Activated T-helper 17 cell treated with anti-CD3 and anti-CD28 coated beads, Interleukin-2, amount 50 U/mL, for 72 hours (primary cell): ENCODE results near the gene ITIH4. TPM values are rescaled to one million over a fixed set of nuclear protein-coding genes. Genes with fewer than 3 reads are reported as not detected.
A peak's percentile ranks its signal among the peaks of the same experiment; 100 is the strongest.

ENCODE experiments used
- ATAC-seq: fragments of 150-1000 bp; cut with Tn5 transposase; replicated peaks from 2 replicates; pipeline ENCODE4 v1.10.0; 2021; ENCODE audit warnings: mild to moderate bottlenecking, moderate library complexity
- H3K27ac Mint-ChIP-seq: one replicate; pipeline ENCODE4 v1.8.0; 2022; ENCODE audit warnings: mixed read lengths
- H3K27me3 Mint-ChIP-seq: one replicate; pipeline ENCODE4 v1.8.0; 2022; ENCODE audit warnings: mixed read lengths
- H3K36me3 Mint-ChIP-seq: one replicate; pipeline ENCODE4 v1.8.0; 2022; ENCODE audit warnings: low read depth, mild to moderate bottlenecking, mixed read lengths
- H3K4me1 Mint-ChIP-seq: one replicate; pipeline ENCODE4 v1.8.0; 2022; ENCODE audit warnings: mixed read lengths
- H3K4me3 Mint-ChIP-seq: one replicate; pipeline ENCODE4 v1.8.0; 2022; ENCODE audit warnings: mild to moderate bottlenecking, mixed read lengths
- H3K9me3 Mint-ChIP-seq: one replicate; pipeline ENCODE4 v1.8.0; 2022; ENCODE audit warnings: mixed read lengths
- total RNA-seq, 2 donors: library from RNA; stranded (reverse); gene quantifications; one replicate each; pipeline ENCODE4 v1.2.3, GENCODE V29; 2022

ITIH4 gene
- total RNA-seq, 2 donors from 2014 or later, result 5.5 to 12.8 TPM

- no peaks in the 10 kb centered on the region for H3K27me3 Mint-ChIP-seq
- no peak for ATAC-seq
- H3K4me1 Mint-ChIP-seq, result peaks cover 9% of the 10 kb centered on the region
- peak overlapping the region; percentile 62 for H3K27ac Mint-ChIP-seq
- no peaks in the 10 kb centered on the region for H3K9me3 Mint-ChIP-seq
- no peak overlapping the region for H3K4me3 Mint-ChIP-seq
- peaks cover 12% of the 10 kb centered on the region for H3K36me3 Mint-ChIP-seq
Measured at GRCh38 chr3:52859686-52860423, 29.4 kb upstream of the ITIH4 start.

GRCh38 chr3:52857864-52858263 is 27.4 kb upstream of the ITIH4 start:
- Mint-ChIP-seq H3K4me3 (no peak overlapping the region), H3K27ac (no peak overlapping the region), H3K4me1 (peaks cover 9% of the 10 kb centered on the region), H3K36me3 (peaks cover 24% of the 10 kb centered on the region), H3K9me3 (no peaks in the 10 kb centered on the region), H3K27me3 (no peaks in the 10 kb centered on the region)
- no peak for ATAC-seq

GRCh38 chr3:52857133-52857532 is 26.7 kb upstream of the ITIH4 start:
- H3K9me3 Mint-ChIP-seq, result no peaks in the 10 kb centered on the region
- H3K4me3 Mint-ChIP-seq, result no peak overlapping the region
- H3K4me1 Mint-ChIP-seq, result peaks cover 8% of the 10 kb centered on the region
- no peak for ATAC-seq
- peaks cover 29% of the 10 kb centered on the region for H3K36me3 Mint-ChIP-seq
- no peak overlapping the region for H3K27ac Mint-ChIP-seq
- H3K27me3 Mint-ChIP-seq, result no peaks in the 10 kb centered on the region

DNA sequence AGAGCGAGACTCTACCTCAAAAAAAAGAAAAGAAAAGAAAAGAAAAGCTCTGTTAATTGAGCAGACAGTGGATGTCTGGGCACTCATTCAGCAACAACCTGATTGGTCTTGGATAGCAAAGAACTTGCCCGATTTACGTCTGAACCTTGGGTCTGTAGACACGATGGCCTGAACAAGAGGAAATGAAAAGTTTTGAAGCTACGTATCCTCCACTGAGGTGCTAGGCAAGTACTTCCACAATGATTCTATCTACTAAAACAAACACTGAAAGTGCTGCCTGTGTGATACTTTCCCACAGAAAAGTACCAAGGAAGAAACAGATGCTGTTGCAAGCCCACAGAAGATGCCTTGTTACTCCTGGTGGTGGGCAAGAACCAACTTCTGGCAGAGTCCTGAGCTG is 26.2 kb upstream of the ITIH4 start:
- H3K27me3 Mint-ChIP-seq, result no peaks in the 10 kb centered on the region
- peaks cover 34% of the 10 kb centered on the region for H3K36me3 Mint-ChIP-seq
- no peak overlapping the region for H3K27ac Mint-ChIP-seq
- ATAC-seq, result no peak
- H3K4me3 Mint-ChIP-seq, result no peak overlapping the region
- H3K4me1 Mint-ChIP-seq, result peaks cover 5% of the 10 kb centered on the region
- H3K9me3 Mint-ChIP-seq, result no peaks in the 10 kb centered on the region

- Mint-ChIP-seq H3K4me3 (no peak overlapping the region), H3K27ac (no peak overlapping the region), H3K9me3 (no peaks in the 10 kb centered on the region), H3K27me3 (no peaks in the 10 kb centered on the region), H3K36me3 (peaks cover 45% of the 10 kb centered on the region), H3K4me1 (no peaks in the 10 kb centered on the region)
- ATAC-seq, result no peak
Measured at GRCh38 chr3:52854013-52854412, 23.5 kb upstream of the ITIH4 start.

- Mint-ChIP-seq H3K4me1 (no peaks in the 10 kb centered on the region), H3K27me3 (no peaks in the 10 kb centered on the region), H3K36me3 (peaks cover 53% of the 10 kb centered on the region), H3K4me3 (no peak overlapping the region), H3K27ac (no peak overlapping the region), H3K9me3 (no peaks in the 10 kb centered on the region)
- no peak for ATAC-seq
Measured at GRCh38 chr3:52852419-52852818, 21.9 kb upstream of the ITIH4 start.

- peak; percentile 68 for ATAC-seq
- no peak overlapping the region for H3K27ac Mint-ChIP-seq
- H3K4me3 Mint-ChIP-seq, result no peak overlapping the region
- H3K9me3 Mint-ChIP-seq, result no peaks in the 10 kb centered on the region
- H3K27me3 Mint-ChIP-seq, result no peaks in the 10 kb centered on the region
- no peaks in the 10 kb centered on the region for H3K4me1 Mint-ChIP-seq
- H3K36me3 Mint-ChIP-seq, result peaks cover 55% of the 10 kb centered on the region
Measured at GRCh38 chr3:52851348-52851747, 20.9 kb upstream of the ITIH4 start.

GRCh38 chr3:52849656-52850055 is 19.2 kb upstream of the ITIH4 start:
- no peaks in the 10 kb centered on the region for H3K27me3 Mint-ChIP-seq
- ATAC-seq, result no peak
- H3K4me1 Mint-ChIP-seq, result peaks cover 2% of the 10 kb centered on the region
- no peak overlapping the region for H3K27ac Mint-ChIP-seq
- H3K36me3 Mint-ChIP-seq, result peaks cover 41% of the 10 kb centered on the region
- H3K9me3 Mint-ChIP-seq, result no peaks in the 10 kb centered on the region
- H3K4me3 Mint-ChIP-seq, result no peak overlapping the region

DNA sequence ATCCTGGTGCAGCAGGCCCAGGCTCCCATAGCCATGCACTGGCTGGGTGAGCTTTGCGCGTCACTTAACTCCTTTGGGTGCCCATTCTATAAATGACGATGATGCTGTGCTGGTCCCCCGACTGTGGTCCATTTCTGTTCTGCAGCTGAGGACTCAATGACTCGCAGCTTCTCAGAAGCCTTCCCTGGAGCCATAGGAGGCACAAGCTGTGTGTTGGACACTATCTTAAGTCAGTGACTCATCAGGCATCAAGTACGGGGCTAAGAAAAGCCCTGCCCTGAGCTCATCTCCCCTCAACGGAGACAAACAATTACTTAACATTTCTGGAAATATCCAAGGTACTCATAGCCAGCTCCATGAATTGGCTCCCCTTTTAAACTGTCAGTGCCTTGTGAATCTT is 18.1 kb upstream of the ITIH4 start:
- Mint-ChIP-seq H3K4me1 (peaks cover 5% of the 10 kb centered on the region), H3K9me3 (no peaks in the 10 kb centered on the region), H3K4me3 (no peak overlapping the region), H3K36me3 (peaks cover 38% of the 10 kb centered on the region), H3K27ac (no peak overlapping the region), H3K27me3 (no peaks in the 10 kb centered on the region)
- no peak for ATAC-seq

DNA sequence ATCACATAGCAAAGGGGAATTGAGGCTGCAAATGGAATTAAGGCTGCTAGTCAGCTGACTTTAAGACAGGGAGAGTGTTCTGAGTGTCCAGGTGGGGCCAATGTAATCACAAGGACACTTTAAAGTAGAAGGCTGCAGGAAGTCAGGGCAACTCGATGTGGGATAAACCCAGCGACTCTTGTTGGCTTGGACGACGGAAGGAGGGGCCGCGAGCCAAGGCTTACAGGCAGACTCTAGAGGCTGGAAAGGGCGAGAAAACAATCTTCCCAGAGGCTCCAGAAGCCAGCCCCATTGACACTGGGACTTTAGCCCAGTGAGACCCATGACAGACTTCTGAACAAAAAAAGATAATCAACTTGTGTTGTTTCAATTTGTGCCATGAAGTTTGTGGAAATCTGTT is 17.3 kb upstream of the ITIH4 start:
- Mint-ChIP-seq H3K27me3 (no peaks in the 10 kb centered on the region), H3K36me3 (peaks cover 29% of the 10 kb centered on the region), H3K27ac (no peak overlapping the region), H3K4me3 (no peak overlapping the region), H3K9me3 (no peaks in the 10 kb centered on the region), H3K4me1 (peaks cover 5% of the 10 kb centered on the region)
- no peak for ATAC-seq

GRCh38 chr3:52847241-52847640 is 16.8 kb upstream of the ITIH4 start:
- Mint-ChIP-seq H3K9me3 (no peaks in the 10 kb centered on the region), H3K4me3 (no peak overlapping the region), H3K36me3 (peaks cover 26% of the 10 kb centered on the region), H3K4me1 (peaks cover 5% of the 10 kb centered on the region), H3K27ac (no peak overlapping the region), H3K27me3 (no peaks in the 10 kb centered on the region)
- ATAC-seq, result no peak

DNA sequence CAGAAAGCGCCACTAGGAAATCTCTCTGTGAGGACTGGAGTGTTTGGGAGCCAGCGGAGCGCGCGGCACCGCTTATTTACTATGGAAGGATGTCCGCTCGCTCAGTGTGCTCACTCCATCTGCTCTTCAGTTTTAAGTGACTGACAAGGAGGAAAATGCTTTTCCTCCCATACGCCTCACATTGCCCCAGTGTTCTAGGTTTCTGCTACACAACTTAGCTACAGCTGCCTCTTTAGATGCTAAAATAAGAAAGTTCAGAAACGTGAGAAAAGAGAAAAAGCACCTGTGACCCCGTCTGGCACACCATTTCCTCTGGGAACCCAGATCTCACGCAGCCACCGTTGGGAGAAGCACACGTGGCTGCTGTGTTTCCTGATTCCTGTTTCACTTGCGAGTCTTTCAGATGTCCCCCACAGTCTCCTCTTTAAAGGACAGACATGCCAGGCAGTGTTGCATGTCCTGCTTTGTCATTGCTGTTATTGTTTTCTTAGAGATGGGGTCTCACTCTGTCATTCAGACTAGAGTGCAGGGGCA is 16.0 kb upstream of the ITIH4 start:
- Mint-ChIP-seq H3K36me3 (peaks cover 19% of the 10 kb centered on the region), H3K4me3 (no peak overlapping the region), H3K27ac (no peak overlapping the region), H3K4me1 (peaks cover 5% of the 10 kb centered on the region), H3K27me3 (no peaks in the 10 kb centered on the region), H3K9me3 (no peaks in the 10 kb centered on the region)
- ATAC-seq, result no peak

DNA sequence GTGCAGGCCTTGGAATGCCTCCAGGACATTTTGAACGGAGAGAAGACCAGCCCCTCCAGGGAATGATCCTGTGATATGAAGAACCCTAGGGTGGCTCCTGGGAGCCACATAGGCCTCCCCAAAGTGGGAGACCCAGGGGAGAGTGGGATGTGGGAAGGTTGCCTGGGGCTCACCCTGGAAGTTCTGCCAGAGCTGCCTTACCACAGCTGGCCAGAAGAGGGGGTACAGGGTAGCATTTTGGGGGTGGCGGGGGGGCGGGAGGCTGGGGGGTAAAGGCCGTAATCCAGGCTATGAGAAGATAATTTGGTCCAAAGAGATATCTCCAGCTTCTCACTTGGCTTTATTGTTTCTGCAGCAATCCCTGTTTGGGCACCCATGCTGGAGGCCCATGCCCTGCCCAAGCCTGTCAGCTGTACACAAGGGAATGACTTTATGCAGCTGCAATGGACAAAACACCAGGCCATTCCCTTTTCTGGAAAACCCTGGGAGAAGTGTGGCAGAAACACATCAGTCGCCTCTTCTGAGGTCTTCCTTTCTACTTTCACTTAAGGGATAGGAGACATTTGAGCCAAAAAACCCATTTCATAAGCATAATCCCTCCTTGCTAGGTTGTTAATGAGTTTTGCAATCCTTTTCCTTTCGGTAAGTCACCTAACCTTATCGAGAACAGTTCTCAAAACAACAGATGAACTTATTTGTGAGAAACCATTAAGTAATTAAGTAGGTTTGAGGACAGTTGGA is 15.4 kb upstream of the ITIH4 start:
- ATAC-seq, result no peak
- Mint-ChIP-seq H3K4me1 (peaks cover 5% of the 10 kb centered on the region), H3K4me3 (no peak overlapping the region), H3K36me3 (peaks cover 19% of the 10 kb centered on the region), H3K9me3 (no peaks in the 10 kb centered on the region), H3K27me3 (no peaks in the 10 kb centered on the region), H3K27ac (no peak overlapping the region)

GRCh38 chr3:52845157-52845556 is 14.7 kb upstream of the ITIH4 start:
- no peak for ATAC-seq
- no peak overlapping the region for H3K27ac Mint-ChIP-seq
- H3K36me3 Mint-ChIP-seq, result peaks cover 24% of the 10 kb centered on the region
- H3K9me3 Mint-ChIP-seq, result no peaks in the 10 kb centered on the region
- peaks cover 5% of the 10 kb centered on the region for H3K4me1 Mint-ChIP-seq
- no peak overlapping the region for H3K4me3 Mint-ChIP-seq
- no peaks in the 10 kb centered on the region for H3K27me3 Mint-ChIP-seq
